ENCODE measurements around the gene DIP2A.

The DIP2A gene

GRCh38 chr21:46475296-46475695 lies 16.6 kb downstream of the DIP2A start:
- Histone ChIP-seq H3K4me3 (ENCODE audit: low read length) (no peak overlapping the region), H3K9me3 (ENCODE audit: control insufficient read depth, low read length) (no peaks in the 10 kb centered on the region)

GRCh38 chr21:46477765-46478164 lies 19.1 kb downstream of the DIP2A start:
- Histone ChIP-seq H3K9ac (ENCODE audit: low read length) (no peak overlapping the region), H3K4me3 (ENCODE audit: low read length) (no peak overlapping the region), H3K9me3 (ENCODE audit: control insufficient read depth, low read length) (no peaks in the 10 kb centered on the region), H3K27me3 (ENCODE audit: control insufficient read depth, insufficient read depth, low read length) (no peaks in the 10 kb centered on the region), H3K4me1 (ENCODE audit: control insufficient read depth, insufficient read depth, low read length) (no peaks in the 10 kb centered on the region), H3K36me3 (ENCODE audit: control insufficient read depth, insufficient read depth, low read length) (no peaks in the 10 kb centered on the region)

More at GRCh38 chr21:46475296-46475695, 16.6 kb downstream of the DIP2A start:
- H3K4me1 ChIP-seq (ENCODE audit: control insufficient read depth, insufficient read depth, low read length) = peaks cover 7% of the 10 kb centered on the region
- no peaks in the 10 kb centered on the region for H3K27me3 ChIP-seq (ENCODE audit: control insufficient read depth, insufficient read depth, low read length)
- no peaks in the 10 kb centered on the region for H3K36me3 ChIP-seq (ENCODE audit: control insufficient read depth, insufficient read depth, low read length)
- no peak overlapping the region for H3K9ac ChIP-seq (ENCODE audit: low read length)

GRCh38 chr21:46478910-46479309 lies 20.2 kb downstream of the DIP2A start:
- no peaks in the 10 kb centered on the region for H3K36me3 ChIP-seq (ENCODE audit: control insufficient read depth, insufficient read depth, low read length)
- H3K9ac ChIP-seq (ENCODE audit: low read length) = no peak overlapping the region
- H3K4me1 ChIP-seq (ENCODE audit: control insufficient read depth, insufficient read depth, low read length) = peaks cover 8% of the 10 kb centered on the region
- no peaks in the 10 kb centered on the region for H3K27me3 ChIP-seq (ENCODE audit: control insufficient read depth, insufficient read depth, low read length)
- H3K4me3 ChIP-seq (ENCODE audit: low read length) = no peak overlapping the region
- H3K9me3 ChIP-seq (ENCODE audit: control insufficient read depth, low read length) = no peaks in the 10 kb centered on the region

- Histone ChIP-seq H3K9me3 (ENCODE audit: control insufficient read depth, low read length) (no peaks in the 10 kb centered on the region), H3K4me1 (ENCODE audit: control insufficient read depth, insufficient read depth, low read length) (peaks cover 8% of the 10 kb centered on the region), H3K36me3 (ENCODE audit: control insufficient read depth, insufficient read depth, low read length) (no peaks in the 10 kb centered on the region), H3K4me3 (ENCODE audit: low read length) (no peak overlapping the region), H3K9ac (ENCODE audit: low read length) (no peak overlapping the region), H3K27me3 (ENCODE audit: control insufficient read depth, insufficient read depth, low read length) (no peaks in the 10 kb centered on the region)
Measured at GRCh38 chr21:46480466-46480865, 21.8 kb downstream of the DIP2A start.

GRCh38 chr21:46482225-46482845 lies 23.6 kb downstream of the DIP2A start:
- H3K9ac ChIP-seq (ENCODE audit: low read length) = no peak overlapping the region
- no peaks in the 10 kb centered on the region for H3K9me3 ChIP-seq (ENCODE audit: control insufficient read depth, low read length)
- H3K4me3 ChIP-seq (ENCODE audit: low read length) = no peak overlapping the region
- H3K27me3 ChIP-seq (ENCODE audit: control insufficient read depth, insufficient read depth, low read length) = no peaks in the 10 kb centered on the region
- H3K36me3 ChIP-seq (ENCODE audit: control insufficient read depth, insufficient read depth, low read length) = no peaks in the 10 kb centered on the region
- peaks cover 8% of the 10 kb centered on the region for H3K4me1 ChIP-seq (ENCODE audit: control insufficient read depth, insufficient read depth, low read length)

- H3K9me3 ChIP-seq (ENCODE audit: control insufficient read depth, low read length) = no peaks in the 10 kb centered on the region
- H3K4me3 ChIP-seq (ENCODE audit: low read length) = no peak overlapping the region
- H3K9ac ChIP-seq (ENCODE audit: low read length) = no peak overlapping the region
- no peaks in the 10 kb centered on the region for H3K36me3 ChIP-seq (ENCODE audit: control insufficient read depth, insufficient read depth, low read length)
- no peaks in the 10 kb centered on the region for H3K27me3 ChIP-seq (ENCODE audit: control insufficient read depth, insufficient read depth, low read length)
- peaks cover 8% of the 10 kb centered on the region for H3K4me1 ChIP-seq (ENCODE audit: control insufficient read depth, insufficient read depth, low read length)
Measured at GRCh38 chr21:46482846-46483231, 24.1 kb downstream of the DIP2A start.

GRCh38 chr21:46483300-46484295 lies 24.9 kb downstream of the DIP2A start:
- Histone ChIP-seq H3K9me3 (ENCODE audit: control insufficient read depth, low read length) (no peaks in the 10 kb centered on the region), H3K4me3 (ENCODE audit: low read length) (no peak overlapping the region), H3K36me3 (ENCODE audit: control insufficient read depth, insufficient read depth, low read length) (no peaks in the 10 kb centered on the region), H3K4me1 (ENCODE audit: control insufficient read depth, insufficient read depth, low read length) (peaks cover 8% of the 10 kb centered on the region), H3K9ac (ENCODE audit: low read length) (no peak overlapping the region), H3K27me3 (ENCODE audit: control insufficient read depth, insufficient read depth, low read length) (no peaks in the 10 kb centered on the region)

GRCh38 chr21:46486481-46487126 lies 27.9 kb downstream of the DIP2A start:
- H3K9ac ChIP-seq (ENCODE audit: low read length) = no peak overlapping the region
- no peak overlapping the region for H3K4me3 ChIP-seq (ENCODE audit: low read length)
- no peaks in the 10 kb centered on the region for H3K27me3 ChIP-seq (ENCODE audit: control insufficient read depth, insufficient read depth, low read length)
- H3K4me1 ChIP-seq (ENCODE audit: control insufficient read depth, insufficient read depth, low read length) = peaks cover 8% of the 10 kb centered on the region
- H3K36me3 ChIP-seq (ENCODE audit: control insufficient read depth, insufficient read depth, low read length) = no peaks in the 10 kb centered on the region
- no peaks in the 10 kb centered on the region for H3K9me3 ChIP-seq (ENCODE audit: control insufficient read depth, low read length)

GRCh38 chr21:46489162-46489663 lies 30.5 kb downstream of the DIP2A start:
- Histone ChIP-seq H3K27me3 (ENCODE audit: control insufficient read depth, insufficient read depth, low read length) (no peaks in the 10 kb centered on the region), H3K4me1 (ENCODE audit: control insufficient read depth, insufficient read depth, low read length) (no peaks in the 10 kb centered on the region), H3K9ac (ENCODE audit: low read length) (no peak overlapping the region), H3K4me3 (ENCODE audit: low read length) (no peak overlapping the region), H3K36me3 (ENCODE audit: control insufficient read depth, insufficient read depth, low read length) (no peaks in the 10 kb centered on the region), H3K9me3 (ENCODE audit: control insufficient read depth, low read length) (no peaks in the 10 kb centered on the region)

- Histone ChIP-seq H3K4me3 (ENCODE audit: low read length) (no peak overlapping the region), H3K9me3 (ENCODE audit: control insufficient read depth, low read length) (no peaks in the 10 kb centered on the region), H3K4me1 (ENCODE audit: control insufficient read depth, insufficient read depth, low read length) (no peaks in the 10 kb centered on the region), H3K9ac (ENCODE audit: low read length) (no peak overlapping the region), H3K36me3 (ENCODE audit: control insufficient read depth, insufficient read depth, low read length) (no peaks in the 10 kb centered on the region), H3K27me3 (ENCODE audit: control insufficient read depth, insufficient read depth, low read length) (no peaks in the 10 kb centered on the region)
Measured at GRCh38 chr21:46489800-46490199, 31.1 kb downstream of the DIP2A start.

GRCh38 chr21:46491553-46491952 lies 32.9 kb downstream of the DIP2A start:
- H3K4me3 ChIP-seq (ENCODE audit: low read length) = no peak overlapping the region
- no peaks in the 10 kb centered on the region for H3K4me1 ChIP-seq (ENCODE audit: control insufficient read depth, insufficient read depth, low read length)
- no peaks in the 10 kb centered on the region for H3K36me3 ChIP-seq (ENCODE audit: control insufficient read depth, insufficient read depth, low read length)
- no peaks in the 10 kb centered on the region for H3K27me3 ChIP-seq (ENCODE audit: control insufficient read depth, insufficient read depth, low read length)
- no peak overlapping the region for H3K9ac ChIP-seq (ENCODE audit: low read length)
- H3K9me3 ChIP-seq (ENCODE audit: control insufficient read depth, low read length) = no peaks in the 10 kb centered on the region

GRCh38 chr21:46492851-46493250 lies 34.2 kb downstream of the DIP2A start:
- Histone ChIP-seq H3K27me3 (ENCODE audit: control insufficient read depth, insufficient read depth, low read length) (no peaks in the 10 kb centered on the region), H3K4me3 (ENCODE audit: low read length) (no peak overlapping the region), H3K36me3 (ENCODE audit: control insufficient read depth, insufficient read depth, low read length) (no peaks in the 10 kb centered on the region), H3K9me3 (ENCODE audit: control insufficient read depth, low read length) (no peaks in the 10 kb centered on the region), H3K4me1 (ENCODE audit: control insufficient read depth, insufficient read depth, low read length) (no peaks in the 10 kb centered on the region), H3K9ac (ENCODE audit: low read length) (no peak overlapping the region)

Data from mucosa of stomach (tissue), 1 donor.